Neural cell (in vitro differentiated cells): ENCODE data around the gene CAPN5. TPM values are rescaled to one million over a fixed set of nuclear protein-coding genes. Genes with fewer than 3 reads are reported as not detected.

Experiments
- H2AFZ ChIP-seq: fragments of 200-600, 300-800 bp; sonication (generic), shearing (Covaris generic); 2 replicates; pipeline ENCODE4 v1.6.0; 2014; ENCODE audit warnings: low read depth, mild to moderate bottlenecking, antibody characterized with exemption, low read length, moderate library complexity
- H3F3A ChIP-seq: fragments of 200-600 bp; shearing (Covaris generic); 2 replicates; pipeline ENCODE4 v1.6.1; 2016; ENCODE audit warnings: mild to moderate bottlenecking, moderate library complexity, mixed read lengths, antibody characterized with exemption, low read length; ENCODE audit not compliant: insufficient read depth, poor library complexity, severe bottlenecking
- H3K27ac ChIP-seq: fragments of 200-600, 300-800 bp; sonication (generic), shearing (Covaris generic); 2 replicates; pipeline ENCODE4 v1.5.1; 2014; ENCODE audit warnings: mild to moderate bottlenecking, low read length, moderate library complexity
- H3K27me3 ChIP-seq: fragments of 300-800, 200-600 bp; sonication (generic), shearing (Covaris generic); 2 replicates; pipeline ENCODE4 v1.6.0; 2014; ENCODE audit warnings: mild to moderate bottlenecking, low read depth, low read length, moderate library complexity; ENCODE audit not compliant: insufficient read depth
- H3K36me3 ChIP-seq: fragments of 300-800, 200-600 bp; sonication (generic), shearing (Covaris generic); 2 replicates; pipeline ENCODE4 v1.5.1; 2014; ENCODE audit warnings: mild to moderate bottlenecking, antibody characterized with exemption, low read length, moderate library complexity; ENCODE audit not compliant: insufficient read depth
- H3K4me2 ChIP-seq: fragments of 300-800, 200-600 bp; sonication (generic), shearing (Covaris generic); 2 replicates; pipeline ENCODE4 v1.6.0; 2014; ENCODE audit warnings: mild to moderate bottlenecking, low read length
- H3K4me3 ChIP-seq: fragments of 300-800, 200-600 bp; sonication (generic), shearing (Covaris generic); 2 replicates; pipeline ENCODE4 v1.5.1; 2014; ENCODE audit warnings: mild to moderate bottlenecking, low read length, moderate library complexity
- H3K79me2 ChIP-seq: fragments of 200-600 bp; shearing (Covaris generic); replicated peaks from 2 replicates; pipeline ENCODE4 v1.6.0; 2014; ENCODE audit warnings: mild to moderate bottlenecking, low read length, moderate library complexity; ENCODE audit not compliant: insufficient read depth
- H3K9ac ChIP-seq: fragments of 300-800, 200-600 bp; sonication (generic), shearing (Covaris generic); 2 replicates; pipeline ENCODE4 v1.6.1; 2016; ENCODE audit warnings: mild to moderate bottlenecking, low read length, mixed read lengths
- H3K9me2 ChIP-seq: fragments of 200-600 bp; shearing (Covaris generic); 2 replicates; pipeline ENCODE4 v1.6.1; 2016; ENCODE audit warnings: mild to moderate bottlenecking, low read length, mixed read lengths; ENCODE audit not compliant: insufficient read depth
- H3K9me3 ChIP-seq: fragments of 200-600, 300-800 bp; sonication (generic), shearing (Covaris generic); 2 replicates; pipeline ENCODE4 v1.6.1; 2016; ENCODE audit warnings: mild to moderate bottlenecking, mixed run types, low read length, moderate library complexity, mixed read lengths
- H4K20me1 ChIP-seq: fragments of 200-600 bp; shearing (Covaris generic); 2 replicates; pipeline ENCODE4 v1.6.1; 2016; ENCODE audit warnings: mild to moderate bottlenecking, mixed run types; ENCODE audit not compliant: insufficient read depth
- EP300 ChIP-seq: fragments of 450-650 bp; conservative IDR thresholded peaks from 2 replicates; pipeline ENCODE4 v1.6.1; 2014; ENCODE audit warnings: antibody characterized with exemption, mild to moderate bottlenecking, moderate library complexity; ENCODE audit not compliant: poor library complexity, severe bottlenecking
- MXI1 ChIP-seq: fragments of 450-650 bp; conservative IDR thresholded peaks from 2 replicates; pipeline ENCODE4 v1.6.1; 2014; ENCODE audit warnings: antibody characterized with exemption, mild to moderate bottlenecking; ENCODE audit not compliant: poor library complexity, severe bottlenecking
- POLR2AphosphoS5 ChIP-seq: IDR thresholded peaks from 2 replicates; pipeline ENCODE4 v1.6.1; 2012
- RAD21 ChIP-seq: fragments of 450-650 bp; conservative IDR thresholded peaks from 2 replicates; pipeline ENCODE4 v1.6.1; 2014; ENCODE audit warnings: antibody characterized with exemption, mild to moderate bottlenecking, moderate library complexity
- SMC3 ChIP-seq: fragments of 450-650 bp; conservative IDR thresholded peaks from 2 replicates; pipeline ENCODE4 v1.6.1; 2014; ENCODE audit warnings: antibody characterized with exemption, mild to moderate bottlenecking, moderate library complexity; ENCODE audit not compliant: poor library complexity
- TAF1 ChIP-seq: IDR thresholded peaks from 2 replicates; pipeline ENCODE4 v1.6.1; 2012; ENCODE audit warnings: low read depth
- polyA plus RNA-seq: library from polyadenylated mRNA; depleted of rRNA; stranded (reverse); fragments of >200 nt; gene quantifications from 2 replicates; pipeline ENCODE4 v1.2.3, GENCODE V29; 2014
- TF ChIP-seq, protein P1 (sequence below): fragments of 450-650 bp; IDR thresholded peaks from 2 replicates; pipeline ENCODE4 v1.5.1; 2014; ENCODE audit warnings: antibody characterized with exemption, mild to moderate bottlenecking, moderate library complexity; ENCODE audit not compliant: poor library complexity, severe bottlenecking
- TF ChIP-seq, protein P2 (sequence below): IDR thresholded peaks from 2 replicates; pipeline ENCODE4 v1.6.1; 2012; ENCODE audit warnings: borderline replicate concordance

CAPN5 gene
- polyA plus RNA-seq, 1 donor from 2014 or later, result 20.5 TPM

DNA sequence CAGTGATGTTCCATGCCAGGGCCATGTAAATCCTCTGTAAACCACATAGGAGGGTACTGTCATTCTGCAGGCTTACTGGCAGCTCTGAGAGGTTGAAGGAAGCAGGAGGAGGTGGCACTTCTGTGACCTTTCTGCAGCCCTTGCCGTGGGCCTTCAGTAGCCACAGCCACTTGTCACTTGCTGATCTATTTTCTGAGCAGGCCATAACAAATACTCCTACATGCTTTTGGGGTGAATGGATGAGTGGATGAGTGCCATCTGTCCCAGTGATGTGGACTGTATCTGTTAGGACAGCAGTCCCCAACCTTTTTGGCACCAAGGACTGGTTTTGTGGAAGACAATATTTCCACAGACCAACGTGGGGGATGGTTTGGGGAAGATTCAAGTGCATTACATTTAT lies 22.4 kb upstream of the CAPN5 start:
- Histone ChIP-seq H3K4me2 (no peak overlapping the region), H3K4me3 (no peak overlapping the region), H3K27me3 (peaks cover 16% of the 10 kb centered on the region), H3K36me3 (no peaks in the 10 kb centered on the region), H3K27ac (no peak overlapping the region), H3F3A (no peaks in the 10 kb centered on the region), H3K9me3 (no peaks in the 10 kb centered on the region), H3K9ac (no peak overlapping the region), H3K79me2 (no peaks in the 10 kb centered on the region), H4K20me1 (no peaks in the 10 kb centered on the region), H3K9me2 (no peaks in the 10 kb centered on the region), H2AFZ (no peak overlapping the region)
- TF ChIP-seq, protein P1, sequence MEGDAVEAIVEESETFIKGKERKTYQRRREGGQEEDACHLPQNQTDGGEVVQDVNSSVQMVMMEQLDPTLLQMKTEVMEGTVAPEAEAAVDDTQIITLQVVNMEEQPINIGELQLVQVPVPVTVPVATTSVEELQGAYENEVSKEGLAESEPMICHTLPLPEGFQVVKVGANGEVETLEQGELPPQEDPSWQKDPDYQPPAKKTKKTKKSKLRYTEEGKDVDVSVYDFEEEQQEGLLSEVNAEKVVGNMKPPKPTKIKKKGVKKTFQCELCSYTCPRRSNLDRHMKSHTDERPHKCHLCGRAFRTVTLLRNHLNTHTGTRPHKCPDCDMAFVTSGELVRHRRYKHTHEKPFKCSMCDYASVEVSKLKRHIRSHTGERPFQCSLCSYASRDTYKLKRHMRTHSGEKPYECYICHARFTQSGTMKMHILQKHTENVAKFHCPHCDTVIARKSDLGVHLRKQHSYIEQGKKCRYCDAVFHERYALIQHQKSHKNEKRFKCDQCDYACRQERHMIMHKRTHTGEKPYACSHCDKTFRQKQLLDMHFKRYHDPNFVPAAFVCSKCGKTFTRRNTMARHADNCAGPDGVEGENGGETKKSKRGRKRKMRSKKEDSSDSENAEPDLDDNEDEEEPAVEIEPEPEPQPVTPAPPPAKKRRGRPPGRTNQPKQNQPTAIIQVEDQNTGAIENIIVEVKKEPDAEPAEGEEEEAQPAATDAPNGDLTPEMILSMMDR, result no peak
- TF ChIP-seq, protein P2, sequence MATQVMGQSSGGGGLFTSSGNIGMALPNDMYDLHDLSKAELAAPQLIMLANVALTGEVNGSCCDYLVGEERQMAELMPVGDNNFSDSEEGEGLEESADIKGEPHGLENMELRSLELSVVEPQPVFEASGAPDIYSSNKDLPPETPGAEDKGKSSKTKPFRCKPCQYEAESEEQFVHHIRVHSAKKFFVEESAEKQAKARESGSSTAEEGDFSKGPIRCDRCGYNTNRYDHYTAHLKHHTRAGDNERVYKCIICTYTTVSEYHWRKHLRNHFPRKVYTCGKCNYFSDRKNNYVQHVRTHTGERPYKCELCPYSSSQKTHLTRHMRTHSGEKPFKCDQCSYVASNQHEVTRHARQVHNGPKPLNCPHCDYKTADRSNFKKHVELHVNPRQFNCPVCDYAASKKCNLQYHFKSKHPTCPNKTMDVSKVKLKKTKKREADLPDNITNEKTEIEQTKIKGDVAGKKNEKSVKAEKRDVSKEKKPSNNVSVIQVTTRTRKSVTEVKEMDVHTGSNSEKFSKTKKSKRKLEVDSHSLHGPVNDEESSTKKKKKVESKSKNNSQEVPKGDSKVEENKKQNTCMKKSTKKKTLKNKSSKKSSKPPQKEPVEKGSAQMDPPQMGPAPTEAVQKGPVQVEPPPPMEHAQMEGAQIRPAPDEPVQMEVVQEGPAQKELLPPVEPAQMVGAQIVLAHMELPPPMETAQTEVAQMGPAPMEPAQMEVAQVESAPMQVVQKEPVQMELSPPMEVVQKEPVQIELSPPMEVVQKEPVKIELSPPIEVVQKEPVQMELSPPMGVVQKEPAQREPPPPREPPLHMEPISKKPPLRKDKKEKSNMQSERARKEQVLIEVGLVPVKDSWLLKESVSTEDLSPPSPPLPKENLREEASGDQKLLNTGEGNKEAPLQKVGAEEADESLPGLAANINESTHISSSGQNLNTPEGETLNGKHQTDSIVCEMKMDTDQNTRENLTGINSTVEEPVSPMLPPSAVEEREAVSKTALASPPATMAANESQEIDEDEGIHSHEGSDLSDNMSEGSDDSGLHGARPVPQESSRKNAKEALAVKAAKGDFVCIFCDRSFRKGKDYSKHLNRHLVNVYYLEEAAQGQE, result no peak

DNA sequence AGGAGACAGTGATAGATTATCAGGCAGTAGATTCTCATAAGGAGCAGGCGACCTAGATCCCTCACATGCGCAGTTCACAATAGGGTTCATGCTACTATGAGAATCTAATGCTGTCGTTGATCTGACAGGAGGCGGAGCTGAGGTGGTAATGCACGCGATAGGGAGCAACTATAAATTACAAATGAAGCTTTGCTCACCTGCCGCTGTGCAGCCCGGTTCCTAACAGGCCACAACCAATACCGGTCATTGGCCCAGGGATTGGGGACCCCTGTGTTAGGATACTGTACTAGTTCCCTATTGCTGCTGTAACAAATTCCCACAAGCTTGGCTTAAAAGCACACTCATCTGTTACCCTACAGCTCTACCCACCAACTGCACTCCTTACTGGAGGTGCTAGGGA lies 21.9 kb upstream of the CAPN5 start:
- Histone ChIP-seq H3K9ac (no peak overlapping the region), H3K4me2 (no peak overlapping the region), H3K9me2 (no peaks in the 10 kb centered on the region), H3K27me3 (peaks cover 11% of the 10 kb centered on the region), H3K36me3 (no peaks in the 10 kb centered on the region), H3K27ac (no peak overlapping the region), H3K4me3 (no peak overlapping the region), H3K9me3 (no peaks in the 10 kb centered on the region), H2AFZ (no peak overlapping the region), H4K20me1 (no peaks in the 10 kb centered on the region), H3F3A (no peaks in the 10 kb centered on the region), H3K79me2 (no peaks in the 10 kb centered on the region)
- TF ChIP-seq MXI1 (no peak), POLR2AphosphoS5 (no peak), EP300 (no peak), SMC3 (no peak), TAF1 (no peak), RAD21 (no peak)
- TF ChIP-seq, protein P2, result no peak
- TF ChIP-seq, protein P1, result no peak
